Astrocyte (in vitro differentiated cells and primary cell): ENCODE results near the gene RBM19. TPM values are rescaled to one million over a fixed set of nuclear protein-coding genes. Genes with fewer than 3 reads are reported as not detected.

Experiments used
- DNase-seq: peaks from one replicate; pipeline ENCODE4 v3.0.0-alpha.2; 2010; ENCODE audit warnings: low read depth
- FAIRE-seq: peaks from 2 replicates; lab custom pipeline; 2011; peaks lifted over from hg19 to GRCh38; lab: Jason Lieb, UNC
- H2AFZ ChIP-seq: 2 replicates; pipeline ENCODE4 v1.6.0; 2012; ENCODE audit warnings: low read depth, low read length, inconsistent platforms
- H3K27ac ChIP-seq: 2 replicates; pipeline ENCODE4 v1.5.1; 2011; ENCODE audit warnings: low read depth, low read length, inconsistent platforms
- H3K27me3 ChIP-seq: 2 replicates; pipeline ENCODE4 v1.6.0; 2011; ENCODE audit warnings: low read length, inconsistent platforms; ENCODE audit not compliant: insufficient read depth
- H3K36me3 ChIP-seq: 2 replicates; pipeline ENCODE4 v1.5.1; 2011; ENCODE audit warnings: low read length, inconsistent platforms; ENCODE audit not compliant: insufficient read depth
- H3K4me1 ChIP-seq: 2 replicates; pipeline ENCODE4 v1.5.1; 2011; ENCODE audit warnings: low read length, inconsistent platforms; ENCODE audit not compliant: insufficient read depth
- H3K4me2 ChIP-seq: 2 replicates; pipeline ENCODE4 v1.6.0; 2012; ENCODE audit warnings: low read length, inconsistent platforms
- H3K4me3 ChIP-seq: 2 replicates; pipeline ENCODE4 v1.5.1; 2011; ENCODE audit warnings: low read depth, mild to moderate bottlenecking, low read length, inconsistent platforms; ENCODE audit not compliant: insufficient read depth
- H3K79me2 ChIP-seq: 2 replicates; pipeline ENCODE4 v1.6.0; 2012; ENCODE audit warnings: mild to moderate bottlenecking, low read length, inconsistent platforms; ENCODE audit not compliant: insufficient read depth
- H3K9ac ChIP-seq: 2 replicates; pipeline ENCODE4 v1.6.0; 2012; ENCODE audit warnings: mild to moderate bottlenecking, low read length, inconsistent platforms
- H3K9me3 ChIP-seq: 2 replicates; pipeline ENCODE4 v1.5.1; 2012; ENCODE audit warnings: low read depth, mild to moderate bottlenecking, low read length, inconsistent platforms; ENCODE audit not compliant: insufficient read depth
- H4K20me1 ChIP-seq: 2 replicates; pipeline ENCODE4 v1.6.0; 2012; ENCODE audit warnings: low read length, inconsistent platforms; ENCODE audit not compliant: insufficient read depth
- H3K27ac Mint-ChIP-seq: one replicate; pipeline ENCODE4 v1.8.0; 2021; ENCODE audit warnings: mild to moderate bottlenecking, mixed read lengths; ENCODE audit not compliant: unreplicated experiment
- H3K27me3 Mint-ChIP-seq: one replicate; pipeline ENCODE4 v1.8.0; 2021; ENCODE audit warnings: low read depth, mixed read lengths; ENCODE audit not compliant: unreplicated experiment
- H3K36me3 Mint-ChIP-seq: one replicate; pipeline ENCODE4 v1.8.0; 2021; ENCODE audit warnings: low read depth, mixed read lengths; ENCODE audit not compliant: unreplicated experiment
- H3K4me1 Mint-ChIP-seq: one replicate; pipeline ENCODE4 v1.8.0; 2021; ENCODE audit warnings: low read depth, mixed read lengths; ENCODE audit not compliant: unreplicated experiment
- H3K4me3 Mint-ChIP-seq: one replicate; pipeline ENCODE4 v1.8.0; 2021; ENCODE audit warnings: mild to moderate bottlenecking, moderate library complexity, mixed read lengths; ENCODE audit not compliant: unreplicated experiment
- H3K9me3 Mint-ChIP-seq: one replicate; pipeline ENCODE4 v1.8.0; 2021; ENCODE audit warnings: mild to moderate bottlenecking, mixed read lengths; ENCODE audit not compliant: unreplicated experiment
- EZH2 ChIP-seq: IDR thresholded peaks from 2 replicates; pipeline ENCODE4 v1.6.1; 2012; ENCODE audit warnings: mild to moderate bottlenecking, low read length, inconsistent platforms; ENCODE audit not compliant: insufficient read depth
- total RNA-seq: library from RNA; stranded (reverse); gene quantifications from 2 replicates; pipeline ENCODE4 v1.2.1, GENCODE V29; 2021
- TF ChIP-seq, protein P1 (sequence below): IDR thresholded peaks from 2 replicates; pipeline ENCODE4 v1.5.1; 2011; ENCODE audit warnings: low read depth, mild to moderate bottlenecking, inconsistent platforms, low read length, moderate library complexity; ENCODE audit not compliant: insufficient read depth

RBM19 gene
- total RNA-seq, 1 donor from 2014 or later: 32.3 TPM

DNA sequence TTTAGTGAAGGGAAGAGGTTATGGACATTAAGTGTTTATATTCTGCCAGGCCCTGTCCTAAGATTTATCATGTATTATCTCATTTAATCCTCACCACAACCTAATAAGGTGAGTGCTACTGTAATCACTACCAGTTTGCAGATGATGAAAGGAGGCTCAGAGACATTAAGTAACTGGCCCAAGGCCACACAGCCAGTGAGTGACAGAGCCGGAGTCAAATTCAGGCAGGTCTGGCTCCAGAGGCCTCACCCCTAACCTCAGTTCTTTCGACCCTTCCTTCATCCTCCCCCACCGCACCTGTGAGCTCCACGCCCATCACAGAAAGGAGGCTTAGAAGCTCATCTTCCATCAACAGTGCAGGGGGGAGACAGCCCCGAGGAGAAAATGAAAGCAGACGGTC lies 197.3 kb downstream of the RBM19 start:
- Mint-ChIP-seq H3K4me3 (no peak overlapping the region), H3K27me3 (peaks cover 8% of the 10 kb centered on the region), H3K36me3 (no peaks in the 10 kb centered on the region), H3K27ac (no peak overlapping the region), H3K9me3 (no peaks in the 10 kb centered on the region), H3K4me1 (peaks cover 9% of the 10 kb centered on the region)
- Histone ChIP-seq H3K27ac (no peak overlapping the region), H3K36me3 (no peaks in the 10 kb centered on the region), H3K27me3 (no peaks in the 10 kb centered on the region), H3K4me2 (no peak overlapping the region), H3K9ac (no peak overlapping the region), H3K79me2 (no peaks in the 10 kb centered on the region), H3K4me3 (no peak overlapping the region), H2AFZ (no peak overlapping the region), H4K20me1 (no peaks in the 10 kb centered on the region), H3K4me1 (peaks cover 11% of the 10 kb centered on the region), H3K9me3 (no peaks in the 10 kb centered on the region)
- no peak for DNase-seq
- no peak for FAIRE-seq
- TF ChIP-seq, protein P1, sequence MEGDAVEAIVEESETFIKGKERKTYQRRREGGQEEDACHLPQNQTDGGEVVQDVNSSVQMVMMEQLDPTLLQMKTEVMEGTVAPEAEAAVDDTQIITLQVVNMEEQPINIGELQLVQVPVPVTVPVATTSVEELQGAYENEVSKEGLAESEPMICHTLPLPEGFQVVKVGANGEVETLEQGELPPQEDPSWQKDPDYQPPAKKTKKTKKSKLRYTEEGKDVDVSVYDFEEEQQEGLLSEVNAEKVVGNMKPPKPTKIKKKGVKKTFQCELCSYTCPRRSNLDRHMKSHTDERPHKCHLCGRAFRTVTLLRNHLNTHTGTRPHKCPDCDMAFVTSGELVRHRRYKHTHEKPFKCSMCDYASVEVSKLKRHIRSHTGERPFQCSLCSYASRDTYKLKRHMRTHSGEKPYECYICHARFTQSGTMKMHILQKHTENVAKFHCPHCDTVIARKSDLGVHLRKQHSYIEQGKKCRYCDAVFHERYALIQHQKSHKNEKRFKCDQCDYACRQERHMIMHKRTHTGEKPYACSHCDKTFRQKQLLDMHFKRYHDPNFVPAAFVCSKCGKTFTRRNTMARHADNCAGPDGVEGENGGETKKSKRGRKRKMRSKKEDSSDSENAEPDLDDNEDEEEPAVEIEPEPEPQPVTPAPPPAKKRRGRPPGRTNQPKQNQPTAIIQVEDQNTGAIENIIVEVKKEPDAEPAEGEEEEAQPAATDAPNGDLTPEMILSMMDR: no peak
- TF ChIP-seq EZH2: no peak

DNA sequence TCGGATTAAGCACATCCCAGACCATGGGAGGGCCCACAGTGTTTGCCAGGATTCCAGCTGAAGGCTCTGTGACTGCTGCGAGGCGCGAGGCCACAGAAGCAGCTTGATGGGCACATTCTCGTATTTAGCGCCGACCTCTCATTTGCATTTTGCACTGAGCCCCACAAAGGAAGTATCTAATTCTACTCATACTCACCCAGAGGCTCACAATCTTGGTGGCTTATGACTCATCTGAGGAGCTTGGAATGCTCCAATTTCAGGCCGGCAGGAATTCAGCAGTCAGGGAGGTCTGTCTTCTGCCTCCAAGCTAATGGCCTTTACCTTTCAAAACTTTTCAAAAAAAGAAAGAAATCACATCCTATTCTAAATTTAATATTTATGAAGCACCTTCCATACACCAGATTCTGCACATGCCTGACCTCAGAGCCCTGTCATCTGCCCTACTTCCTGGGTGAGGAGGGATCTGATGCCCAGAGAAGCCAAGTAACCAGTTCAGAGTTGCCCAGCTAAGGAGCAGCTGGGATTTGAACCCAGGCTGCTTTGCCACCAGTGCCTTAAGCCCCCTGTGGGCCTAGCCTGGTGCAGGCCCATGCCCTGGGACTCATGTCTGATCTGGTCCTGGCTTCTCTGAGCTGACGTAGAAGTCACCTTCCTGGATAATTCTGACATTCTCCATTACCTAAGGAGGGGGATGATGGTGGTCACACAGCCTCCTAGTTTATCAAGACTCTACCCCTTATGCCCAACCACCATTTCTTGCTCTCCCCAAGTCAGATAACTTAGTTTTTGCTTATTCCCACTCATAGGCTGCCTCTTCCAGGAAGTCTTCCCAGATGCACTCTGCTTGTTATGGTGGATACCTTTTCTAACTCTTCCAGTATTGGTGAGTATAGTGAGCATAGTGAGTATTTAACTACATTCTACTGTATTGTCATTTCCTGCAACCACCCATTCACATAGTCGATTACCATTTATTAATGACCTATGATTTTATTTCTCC lies 198.9 kb downstream of the RBM19 start:
- DNase-seq: peak; percentile 90
- H3K27me3 ChIP-seq: peaks cover 5% of the 10 kb centered on the region
- Mint-ChIP-seq H3K9me3 (no peaks in the 10 kb centered on the region), H3K36me3 (no peaks in the 10 kb centered on the region), H3K4me3 (no peak overlapping the region), H3K4me1 (peaks cover 9% of the 10 kb centered on the region), H3K27ac (peak overlapping the region; percentile 41), H3K27me3 (peaks cover 15% of the 10 kb centered on the region)
- no peak overlapping the region for H3K9ac ChIP-seq
- H3K36me3 ChIP-seq: no peaks in the 10 kb centered on the region
- H2AFZ ChIP-seq: no peak overlapping the region
- FAIRE-seq: no peak
- H4K20me1 ChIP-seq: no peaks in the 10 kb centered on the region
- H3K79me2 ChIP-seq: no peaks in the 10 kb centered on the region
- H3K4me3 ChIP-seq: no peak overlapping the region
- H3K27ac ChIP-seq: no peak overlapping the region
- H3K4me1 ChIP-seq: peaks cover 11% of the 10 kb centered on the region
- H3K4me2 ChIP-seq: peak overlapping the region; percentile 50
- TF ChIP-seq, protein P1: no peak
- no peak for TF ChIP-seq EZH2
- no peaks in the 10 kb centered on the region for H3K9me3 ChIP-seq
